C4-2B (cell line): ENCODE data around the gene ZSCAN31.

Source experiments
- H3K27ac ChIP-seq: fragments of 450-650 bp; 2 replicates; pipeline ENCODE4 v1.5.1; 2017
- ZFX ChIP-seq: fragments of 450-650 bp; IDR thresholded peaks from 2 replicates; pipeline ENCODE4 v1.6.1; 2017
- TF ChIP-seq, protein P1 (sequence below): fragments of 450-650 bp; conservative IDR thresholded peaks from 2 replicates; pipeline ENCODE4 v1.5.1; 2017; ENCODE audit warnings: mild to moderate bottlenecking

Gene ZSCAN31

DNA sequence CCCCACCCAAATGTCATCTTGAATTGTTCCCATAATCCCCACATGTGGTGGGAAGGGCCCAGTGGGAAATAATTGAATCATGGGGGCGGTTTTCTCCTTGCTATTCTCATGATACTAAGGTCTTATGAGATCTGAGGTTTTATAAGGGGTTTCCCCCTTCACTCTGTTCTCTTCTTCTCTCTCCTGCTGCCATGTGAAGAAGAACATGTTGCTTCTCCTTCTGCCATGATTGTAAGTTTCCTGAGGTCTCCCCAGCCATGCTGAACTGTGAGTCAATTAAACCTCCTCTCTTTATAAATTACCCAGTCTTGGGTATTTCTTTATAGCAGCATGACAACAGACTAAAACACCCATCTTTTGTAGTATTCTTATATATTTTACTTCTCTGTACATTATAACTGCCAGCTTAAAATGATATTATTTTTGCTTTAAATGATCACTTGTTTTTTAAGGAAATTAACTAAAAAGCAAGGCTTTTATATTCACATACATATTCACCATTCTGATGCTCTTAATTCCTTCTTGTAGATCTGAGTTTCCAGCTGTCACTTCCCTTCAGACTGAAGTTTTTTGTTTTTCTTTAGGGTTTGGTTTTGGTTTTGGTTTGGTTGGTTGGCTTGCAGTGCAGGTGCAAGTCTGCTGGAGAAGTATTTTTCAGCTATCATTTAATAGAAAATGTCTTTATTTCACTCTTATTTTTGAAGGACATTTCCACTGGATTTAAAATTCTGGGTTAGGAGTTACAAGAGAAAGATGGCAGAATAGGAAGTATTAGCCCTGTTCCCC, 4.6 kb upstream of the ZSCAN31 start:
- no peak overlapping the region for H3K27ac ChIP-seq
- TF ChIP-seq, protein P1, sequence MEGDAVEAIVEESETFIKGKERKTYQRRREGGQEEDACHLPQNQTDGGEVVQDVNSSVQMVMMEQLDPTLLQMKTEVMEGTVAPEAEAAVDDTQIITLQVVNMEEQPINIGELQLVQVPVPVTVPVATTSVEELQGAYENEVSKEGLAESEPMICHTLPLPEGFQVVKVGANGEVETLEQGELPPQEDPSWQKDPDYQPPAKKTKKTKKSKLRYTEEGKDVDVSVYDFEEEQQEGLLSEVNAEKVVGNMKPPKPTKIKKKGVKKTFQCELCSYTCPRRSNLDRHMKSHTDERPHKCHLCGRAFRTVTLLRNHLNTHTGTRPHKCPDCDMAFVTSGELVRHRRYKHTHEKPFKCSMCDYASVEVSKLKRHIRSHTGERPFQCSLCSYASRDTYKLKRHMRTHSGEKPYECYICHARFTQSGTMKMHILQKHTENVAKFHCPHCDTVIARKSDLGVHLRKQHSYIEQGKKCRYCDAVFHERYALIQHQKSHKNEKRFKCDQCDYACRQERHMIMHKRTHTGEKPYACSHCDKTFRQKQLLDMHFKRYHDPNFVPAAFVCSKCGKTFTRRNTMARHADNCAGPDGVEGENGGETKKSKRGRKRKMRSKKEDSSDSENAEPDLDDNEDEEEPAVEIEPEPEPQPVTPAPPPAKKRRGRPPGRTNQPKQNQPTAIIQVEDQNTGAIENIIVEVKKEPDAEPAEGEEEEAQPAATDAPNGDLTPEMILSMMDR = no peak
- TF ChIP-seq ZFX = no peak

DNA sequence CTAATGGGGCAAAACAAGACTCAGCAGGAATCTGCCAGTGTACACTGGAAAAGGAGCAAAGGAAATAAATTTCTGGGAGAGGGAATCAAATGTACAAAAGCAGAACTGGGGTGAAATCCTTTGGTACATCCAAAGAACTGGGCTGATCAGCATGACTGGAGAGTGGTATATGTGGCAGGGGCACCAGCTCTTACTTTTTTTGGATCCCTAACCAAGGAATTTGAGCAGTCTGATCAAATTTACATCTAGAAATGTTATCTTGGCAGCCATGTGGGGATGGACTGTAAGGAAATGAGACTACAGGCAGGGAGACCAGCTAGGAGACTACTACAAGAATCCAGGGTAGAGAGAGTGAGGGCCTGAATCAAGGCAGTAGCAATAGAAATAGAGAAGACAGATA, 1.2 kb upstream of the ZSCAN31 start:
- H3K27ac ChIP-seq = no peak overlapping the region
- no peak for TF ChIP-seq ZFX
- TF ChIP-seq, protein P1 = no peak

DNA sequence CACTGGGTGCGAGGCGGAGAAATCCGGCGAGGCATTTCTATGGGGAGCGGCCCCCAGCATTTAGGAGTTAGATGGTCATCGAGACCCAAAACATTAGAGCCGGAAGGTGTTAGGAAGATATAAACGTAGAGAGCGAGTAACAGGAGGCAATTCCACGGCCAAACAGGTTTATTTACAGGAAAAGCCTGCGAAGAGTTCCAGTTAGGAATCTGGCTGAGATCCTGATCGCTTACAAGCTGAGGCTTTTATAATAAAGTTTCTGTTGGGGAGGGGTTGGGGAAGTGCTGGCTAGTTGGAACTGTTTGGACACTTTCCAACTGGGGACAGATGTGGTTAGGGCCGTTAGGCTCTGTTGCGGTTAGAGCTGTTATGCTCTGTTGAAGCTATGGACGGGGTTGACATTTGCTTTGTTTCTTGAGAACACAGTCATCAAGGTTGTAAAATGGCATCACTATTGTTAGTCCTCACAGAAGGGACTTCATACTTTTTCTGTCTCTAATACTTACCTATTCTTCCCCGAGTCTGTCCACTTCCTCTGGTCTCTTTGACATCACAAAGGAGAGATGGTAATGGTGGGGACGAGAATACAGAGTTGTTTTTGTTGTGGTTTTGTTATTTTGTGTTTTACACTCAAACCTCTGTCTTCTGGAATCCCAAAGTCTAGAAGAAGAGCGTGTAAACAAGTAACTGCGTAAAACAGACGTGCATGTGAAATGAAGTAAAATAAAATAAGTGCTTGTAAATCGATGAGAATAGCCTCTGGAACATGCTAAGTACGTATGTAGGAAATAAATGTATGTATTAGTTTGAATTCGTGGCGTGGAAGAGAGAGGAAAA, 554 bp upstream of the ZSCAN31 start:
- TF ChIP-seq ZFX = no peak
- TF ChIP-seq, protein P1 = no peak
- H3K27ac ChIP-seq = peak overlapping the region; percentile 53

DNA sequence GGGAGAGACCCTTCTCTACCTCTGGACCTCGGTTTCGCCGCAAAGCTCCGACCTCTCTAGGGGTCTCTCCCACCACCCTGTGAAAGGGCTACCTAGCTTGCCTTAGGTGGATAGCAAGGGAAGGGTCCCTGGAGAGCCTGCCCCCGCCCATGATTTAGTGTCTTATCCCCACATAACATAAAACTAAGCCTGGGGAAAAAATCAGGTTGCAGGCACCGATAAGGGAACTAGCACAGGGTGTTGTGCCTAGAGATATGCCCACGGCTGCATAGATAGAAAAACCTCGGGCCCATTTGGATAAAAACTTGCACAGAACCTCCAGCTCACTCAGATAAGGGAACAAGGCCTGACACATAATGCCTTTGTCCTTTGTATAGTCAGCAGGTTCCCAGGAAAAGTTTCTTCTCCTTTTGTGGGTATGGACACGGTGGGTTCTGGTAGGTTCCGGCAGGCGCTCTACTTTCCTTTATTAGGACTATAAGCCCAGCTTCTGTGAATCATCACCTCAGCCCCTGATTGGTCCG, 846 bp downstream of the ZSCAN31 start:
- H3K27ac ChIP-seq = peak overlapping the region; percentile 53
- no peak for TF ChIP-seq ZFX
- TF ChIP-seq, protein P1 = no peak

DNA sequence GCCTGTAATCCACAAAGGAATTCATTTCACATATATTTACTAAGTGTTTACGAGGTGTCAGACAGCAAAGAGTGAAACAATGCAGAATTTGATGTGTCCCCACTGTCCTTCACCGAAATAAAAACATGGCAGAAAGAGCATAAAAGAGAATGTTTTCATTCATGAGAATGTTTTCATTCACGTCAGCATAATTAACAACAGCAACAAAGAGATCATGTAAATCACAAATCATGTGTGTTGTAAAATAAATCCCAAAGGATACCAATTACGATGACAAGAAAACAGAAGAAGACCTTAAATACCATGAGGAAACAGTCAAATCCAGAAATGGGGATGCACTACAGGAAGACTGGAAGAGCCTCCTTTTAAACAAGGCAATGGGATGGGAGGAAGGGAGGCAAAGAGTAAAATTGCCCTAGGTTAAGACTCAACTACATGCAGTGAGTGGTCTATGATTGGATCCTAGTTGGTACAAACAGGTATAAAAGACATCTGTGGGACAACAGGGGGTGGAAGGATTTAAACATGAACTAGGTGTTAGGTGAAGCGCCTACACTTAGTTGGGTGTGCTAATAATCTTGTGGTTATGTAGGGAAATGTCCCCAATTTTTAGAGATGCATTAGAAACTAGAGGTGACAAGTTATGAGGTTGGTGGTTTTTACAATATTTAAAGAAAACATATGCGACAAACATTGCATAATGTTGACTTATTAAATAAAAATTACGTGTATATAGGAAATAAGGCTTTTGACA, 1.5 kb downstream of the ZSCAN31 start:
- H3K27ac ChIP-seq = no peak overlapping the region
- TF ChIP-seq, protein P1 = no peak
- no peak for TF ChIP-seq ZFX

DNA sequence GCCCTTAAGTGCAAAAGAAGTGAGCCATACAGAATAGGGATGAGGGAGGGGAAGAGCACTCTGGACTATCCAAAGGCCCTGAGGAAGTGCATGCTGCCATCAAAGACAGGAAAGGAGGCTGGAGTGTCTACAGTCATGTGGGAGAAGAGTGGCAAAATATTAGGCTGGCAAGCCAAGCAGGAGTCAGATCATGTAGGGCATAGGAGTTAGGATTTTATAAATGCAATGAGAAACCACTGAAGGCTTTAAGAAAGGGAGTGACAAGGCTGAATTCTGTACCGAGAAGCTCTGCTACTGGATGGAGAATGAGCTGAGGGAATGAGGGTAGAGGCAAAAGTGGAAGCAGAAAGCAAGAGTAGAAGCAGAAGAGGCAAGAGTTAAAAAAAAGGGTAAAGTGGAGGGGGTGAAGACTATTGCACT, 2.3 kb downstream of the ZSCAN31 start:
- TF ChIP-seq, protein P1 = no peak
- TF ChIP-seq ZFX = no peak
- H3K27ac ChIP-seq = no peak overlapping the region
